GM18507 (cell line): ENCODE measurements around the gene DYRK1A.

Experiments used
- DNase-seq: peaks from one replicate; pipeline ENCODE4 v3.0.0; 2011; ENCODE audit warnings: low read depth; ENCODE audit not compliant: insufficient read length; ENCODE audit errors: extremely low spot score
- FAIRE-seq: peaks from 2 replicates; lab custom pipeline; 2011; peaks lifted over from hg19 to GRCh38; lab: Jason Lieb, UNC

The DYRK1A gene

DNA sequence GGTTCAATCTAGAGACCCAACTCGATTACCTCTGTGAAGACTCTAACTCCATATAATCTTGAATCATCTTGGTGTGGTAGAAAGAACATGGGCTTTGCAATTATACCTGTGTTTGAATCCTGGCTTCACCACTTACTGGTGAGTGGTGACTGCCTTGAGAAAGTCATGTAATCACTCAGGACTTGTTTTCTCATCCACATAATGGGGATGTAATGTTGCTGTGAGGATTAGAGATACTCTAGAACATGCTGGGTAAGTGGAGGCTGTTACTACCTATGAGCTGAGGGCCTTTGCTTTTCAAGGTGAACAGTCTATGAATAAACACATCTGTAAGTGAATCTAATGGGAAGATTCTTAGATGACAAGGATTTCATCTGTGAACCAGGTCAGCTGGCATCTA, 2.6 kb upstream of the DYRK1A start:
- FAIRE-seq (no peak), DNase-seq (no peak)

DNA sequence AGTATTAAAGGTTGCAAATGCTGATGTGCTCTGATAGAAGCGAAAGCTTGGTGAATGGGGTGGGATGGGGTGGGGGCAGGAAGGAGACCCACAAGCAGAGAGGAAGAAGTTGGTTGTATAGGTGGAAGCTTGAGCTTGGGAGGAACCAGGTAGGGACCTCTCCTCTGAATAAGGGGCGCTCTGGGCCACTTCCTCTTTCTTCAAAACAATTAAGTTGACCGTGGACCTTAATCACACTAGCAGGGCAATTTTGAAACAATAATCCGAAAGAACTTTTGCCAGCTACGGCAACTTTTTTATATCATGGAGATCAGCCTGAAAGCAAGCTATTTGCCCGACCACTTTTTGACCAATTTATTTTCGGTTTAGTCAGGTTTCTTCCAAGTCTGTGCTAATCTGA, 1.9 kb upstream of the DYRK1A start:
- DNase-seq = no peak
- FAIRE-seq = no peak

DNA sequence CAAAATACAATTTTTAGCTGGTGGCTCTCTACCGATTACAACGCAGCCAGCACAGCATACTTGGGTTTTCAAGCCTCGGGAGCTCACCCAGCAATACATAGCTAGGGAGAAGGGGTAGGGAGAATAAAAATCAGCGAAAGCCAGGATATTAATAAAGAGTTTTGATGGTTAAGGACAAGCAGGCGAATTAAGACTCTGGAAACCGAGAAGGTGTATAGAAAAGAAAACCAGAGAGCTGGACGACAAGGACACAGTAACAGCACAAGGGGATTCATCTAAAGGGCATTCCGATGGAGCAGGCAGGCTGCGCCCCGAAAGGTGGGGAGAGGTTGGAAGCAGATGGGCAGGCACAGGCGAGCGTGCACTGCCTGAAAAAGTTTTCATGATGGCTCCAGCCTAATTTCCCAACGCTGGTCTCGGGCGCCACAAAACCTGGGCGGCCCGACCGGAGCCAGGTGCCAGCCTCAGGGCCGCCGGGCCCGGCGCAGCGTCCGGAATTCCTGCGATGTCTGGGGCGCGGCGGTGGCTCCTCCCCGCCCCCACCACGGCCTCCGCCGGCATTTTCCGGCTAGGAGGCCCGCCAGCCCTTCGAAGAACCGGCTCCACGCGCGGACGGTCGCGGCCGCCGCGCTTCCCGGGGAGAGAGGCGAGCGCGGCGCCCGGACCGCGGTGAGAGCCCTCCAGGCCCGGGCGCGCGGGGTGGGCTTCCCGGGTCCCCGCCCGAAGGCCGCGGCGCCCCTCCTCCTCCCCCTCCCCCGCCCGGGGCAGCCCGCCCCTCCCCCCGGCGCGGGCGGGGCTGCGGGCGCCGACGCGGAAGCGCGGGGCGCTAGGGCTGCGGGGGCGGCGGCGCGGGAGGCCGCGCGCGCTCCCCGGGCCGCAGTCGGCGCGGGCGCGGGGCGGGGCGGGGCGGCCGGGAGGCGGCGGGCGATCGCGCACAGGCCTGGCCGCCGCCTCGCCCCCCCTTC, 774 bp upstream of the DYRK1A start:
- peak; percentile 61 for DNase-seq
- FAIRE-seq = no peak

DNA sequence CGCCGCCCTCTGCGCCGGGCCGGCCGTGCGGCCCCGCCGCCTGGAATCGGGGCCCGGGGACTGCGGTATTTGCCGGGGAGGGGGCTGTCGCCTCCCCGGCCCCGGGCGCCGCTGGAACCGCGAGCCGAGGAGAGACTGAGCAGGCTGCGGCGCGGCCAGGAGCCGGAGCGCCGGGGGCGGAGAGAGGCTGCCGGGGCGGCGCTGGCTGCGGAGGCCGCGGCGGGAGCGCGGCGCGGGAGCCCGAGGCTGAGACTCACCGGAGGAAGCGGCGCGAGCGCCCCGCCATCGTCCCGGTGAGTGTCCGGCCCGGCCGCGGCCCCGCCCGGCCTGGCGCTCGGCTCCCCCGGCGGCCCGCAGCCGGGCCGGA, 746 bp downstream of the DYRK1A start:
- no peak for DNase-seq
- no peak for FAIRE-seq

DNA sequence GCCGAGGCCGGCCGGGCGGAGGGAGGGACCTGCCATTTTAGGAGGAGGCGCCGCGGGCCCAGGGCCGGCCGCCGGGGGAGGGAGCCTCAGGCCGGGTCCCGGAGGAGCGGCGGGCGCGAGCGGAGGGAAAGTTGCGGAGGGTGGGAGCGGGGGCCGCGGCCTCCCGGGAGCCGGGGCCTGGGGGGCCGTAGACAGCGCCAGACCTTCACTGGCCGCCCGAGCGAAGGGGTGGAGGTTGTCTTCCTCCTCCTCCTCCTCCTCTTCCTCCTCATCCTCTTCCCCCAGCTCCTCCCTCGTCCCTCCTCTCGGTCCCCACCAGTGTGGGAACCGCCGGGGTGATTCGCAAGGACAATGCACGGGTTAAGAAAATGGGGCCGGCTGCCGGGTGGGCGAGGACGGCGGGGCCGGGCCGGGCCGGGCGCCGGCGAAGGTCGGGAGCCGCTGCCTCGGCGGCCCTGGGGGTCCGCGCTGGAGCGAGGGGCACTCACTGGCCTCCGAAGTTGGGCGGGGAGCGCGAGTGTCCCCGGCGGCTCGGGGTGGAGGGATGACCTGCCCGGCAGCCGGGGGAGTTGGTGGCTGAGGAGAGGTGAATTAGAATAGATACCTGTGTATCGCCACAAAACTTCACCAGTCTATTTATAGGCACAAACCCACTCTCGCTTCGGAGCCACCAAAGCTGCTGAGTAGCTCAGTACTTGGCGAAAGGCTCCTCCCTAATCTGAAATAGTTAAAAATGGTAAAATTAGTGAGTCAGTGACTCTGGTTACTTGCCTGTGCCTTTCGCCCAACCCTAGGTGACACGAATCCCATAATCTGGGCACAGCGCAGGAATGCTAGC, 1.3 kb downstream of the DYRK1A start:
- DNase-seq (no peak), FAIRE-seq (peak; percentile 72)

DNA sequence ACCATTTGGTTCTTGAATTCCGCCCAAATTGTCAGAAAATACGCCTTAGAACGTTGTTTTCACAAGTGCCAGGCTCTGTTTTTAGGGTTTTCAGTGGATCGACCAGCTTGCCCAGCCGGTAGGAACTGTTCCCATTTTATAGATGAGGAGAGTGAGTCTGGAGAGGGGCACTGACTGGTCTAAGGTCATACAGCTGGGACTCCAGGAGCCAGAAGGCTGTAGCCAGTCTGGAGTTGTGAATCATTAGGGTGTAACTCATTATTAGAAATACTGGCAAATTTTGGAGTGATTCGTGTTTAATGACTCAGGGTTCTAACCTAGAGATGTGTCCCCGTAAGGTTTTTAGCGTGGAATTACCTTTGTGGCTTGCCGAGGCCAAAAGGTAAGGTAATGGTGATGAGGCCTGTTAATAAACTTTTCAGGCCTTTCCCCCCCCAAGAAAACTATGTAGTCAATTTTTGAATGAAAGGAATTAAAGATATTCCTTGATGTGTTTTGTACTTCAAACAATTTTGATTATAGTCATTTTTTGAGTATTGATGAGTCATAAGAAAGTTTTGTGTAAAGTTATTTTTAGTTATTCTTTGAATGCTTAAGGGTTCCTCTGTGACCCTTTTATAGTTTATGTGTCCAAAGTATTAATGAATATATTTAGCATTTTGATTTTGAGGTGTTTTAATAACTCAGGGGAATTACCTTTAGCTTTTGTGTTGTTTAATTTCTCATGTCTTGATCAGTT, 2.1 kb downstream of the DYRK1A start:
- FAIRE-seq (no peak), DNase-seq (no peak)

DNA sequence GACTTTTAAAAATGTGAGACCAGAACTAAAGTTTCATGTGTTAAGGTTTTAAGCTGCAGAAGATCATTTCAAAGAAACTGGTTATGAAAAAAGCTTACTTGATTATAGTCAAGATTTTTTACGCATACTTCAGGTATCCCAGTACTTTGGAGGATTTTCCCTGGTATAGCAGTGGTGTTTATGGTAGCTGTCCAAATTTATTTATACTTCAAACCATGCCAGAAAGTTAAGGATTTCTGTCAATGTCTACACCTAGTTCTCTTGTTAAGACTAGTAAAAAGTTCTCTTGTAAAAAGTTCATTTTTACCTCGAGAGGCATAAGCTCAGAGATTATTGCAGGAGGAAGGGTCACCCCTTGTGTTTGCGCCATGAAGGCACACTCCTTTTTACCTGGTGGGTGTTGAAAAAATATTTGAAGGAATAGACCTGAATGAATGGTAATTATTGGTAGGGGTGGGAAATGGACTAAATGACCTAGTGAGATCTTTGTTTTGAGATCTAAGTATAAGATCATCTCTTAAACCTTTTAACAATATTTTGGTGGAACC, 2.8 kb downstream of the DYRK1A start:
- DNase-seq = no peak
- FAIRE-seq = no peak

DNA sequence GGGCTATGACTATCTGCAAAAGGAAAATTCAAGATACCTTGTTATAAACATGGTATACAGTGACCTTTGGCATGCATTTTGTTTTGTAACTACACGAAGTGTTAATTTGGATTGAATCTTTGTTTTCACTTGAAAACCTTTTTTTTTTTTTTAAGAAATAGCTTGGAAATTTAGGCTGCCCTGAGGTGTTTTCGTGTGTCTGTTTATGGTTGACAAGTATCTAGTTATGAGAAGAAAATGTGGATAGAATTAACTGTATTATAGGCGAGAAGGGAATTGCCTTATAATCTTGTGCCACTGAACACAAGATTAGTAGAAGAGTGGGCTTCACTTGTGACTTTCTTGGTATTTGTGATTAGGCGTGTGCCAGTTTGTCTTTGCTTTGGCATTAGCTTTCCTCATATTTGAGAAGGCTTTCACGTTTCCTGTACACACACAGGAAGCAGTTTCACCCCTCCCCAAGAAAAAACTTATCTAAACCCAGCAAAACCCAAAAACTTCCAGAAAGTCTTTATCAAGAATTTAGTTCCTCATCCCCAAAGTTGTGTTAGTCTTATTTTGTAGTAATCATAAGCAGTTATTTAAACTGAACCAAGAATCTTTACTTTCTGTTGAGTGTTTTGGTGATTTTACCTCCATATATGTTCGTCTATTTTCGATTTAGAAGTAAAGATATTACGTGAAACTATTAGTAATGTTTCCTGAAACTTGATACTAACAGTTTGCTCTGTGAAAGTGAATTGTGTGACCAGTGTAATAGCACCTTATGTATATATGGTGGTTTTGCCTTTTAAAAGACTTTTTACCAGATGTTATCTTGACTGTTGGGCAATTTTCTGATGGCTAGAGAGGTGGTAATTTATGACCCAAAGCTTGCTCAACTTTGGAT, 3.8 kb downstream of the DYRK1A start:
- peak; percentile 79 for FAIRE-seq
- peak; percentile 12 for DNase-seq

DNA sequence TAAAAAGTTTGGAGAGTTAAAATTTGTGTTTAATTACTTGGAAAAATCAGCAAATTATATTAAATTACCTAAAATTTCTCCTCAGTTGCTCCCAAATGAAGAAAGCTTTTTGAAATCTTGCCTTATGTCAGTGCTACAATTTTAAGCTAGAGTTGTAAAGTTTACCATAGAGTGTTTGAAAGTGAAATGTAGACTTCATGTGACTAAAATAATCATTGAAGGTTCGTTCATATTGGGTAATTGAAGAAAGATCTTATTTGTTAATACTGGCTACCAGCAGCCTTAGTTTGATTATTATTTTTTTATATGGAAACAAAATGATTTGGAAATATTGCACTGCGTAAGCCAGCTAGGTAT, 4.4 kb downstream of the DYRK1A start:
- FAIRE-seq (no peak), DNase-seq (no peak)

DNA sequence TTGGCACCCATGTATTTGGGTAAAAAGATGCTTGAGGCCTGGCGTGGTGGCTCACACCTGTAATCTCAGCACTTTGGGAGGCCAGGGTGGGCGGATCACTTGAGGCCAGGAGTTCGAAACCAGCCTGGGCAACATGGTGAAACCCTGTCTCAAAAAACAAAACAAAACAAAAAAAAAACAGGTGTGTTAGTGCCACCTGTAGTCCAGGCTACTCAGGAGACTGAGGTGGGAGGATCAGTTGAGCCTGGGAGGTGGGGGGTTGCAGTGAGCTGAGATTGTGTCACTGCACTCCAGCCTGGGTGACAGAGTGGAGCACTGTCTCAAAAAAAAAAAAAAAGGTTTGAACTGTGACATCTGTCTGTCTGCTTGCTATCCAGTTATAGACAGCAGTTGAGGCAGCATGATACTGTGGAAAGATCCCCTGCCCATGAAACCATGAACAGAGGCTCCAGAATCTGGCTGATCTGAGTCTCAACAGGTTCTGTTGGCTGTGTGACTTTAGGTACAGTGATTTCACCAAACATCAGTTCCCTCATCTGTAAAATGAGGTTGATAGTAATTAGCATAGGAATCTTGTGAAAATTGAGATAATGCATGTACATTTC, 5.7 kb downstream of the DYRK1A start:
- no peak for FAIRE-seq
- no peak for DNase-seq

DNA sequence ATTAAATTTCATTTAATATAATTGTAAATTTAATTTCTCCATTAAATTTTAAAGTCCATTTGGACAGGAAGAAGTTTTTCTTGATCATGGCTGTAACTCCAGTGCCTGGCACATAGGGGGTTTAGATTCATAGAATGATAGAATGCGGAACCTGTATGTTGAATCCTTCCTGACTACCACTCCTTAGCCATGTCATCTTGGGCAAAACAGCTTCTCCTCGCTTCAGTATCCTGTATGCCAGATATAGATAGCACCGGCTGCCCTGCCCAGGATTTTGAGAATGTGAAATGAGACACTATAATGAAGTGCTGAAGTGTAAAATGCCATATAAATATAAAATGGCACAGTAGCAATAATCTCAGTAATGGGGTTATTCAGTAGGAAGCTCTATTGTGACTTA, 6.4 kb downstream of the DYRK1A start:
- FAIRE-seq = no peak
- no peak for DNase-seq

DNA sequence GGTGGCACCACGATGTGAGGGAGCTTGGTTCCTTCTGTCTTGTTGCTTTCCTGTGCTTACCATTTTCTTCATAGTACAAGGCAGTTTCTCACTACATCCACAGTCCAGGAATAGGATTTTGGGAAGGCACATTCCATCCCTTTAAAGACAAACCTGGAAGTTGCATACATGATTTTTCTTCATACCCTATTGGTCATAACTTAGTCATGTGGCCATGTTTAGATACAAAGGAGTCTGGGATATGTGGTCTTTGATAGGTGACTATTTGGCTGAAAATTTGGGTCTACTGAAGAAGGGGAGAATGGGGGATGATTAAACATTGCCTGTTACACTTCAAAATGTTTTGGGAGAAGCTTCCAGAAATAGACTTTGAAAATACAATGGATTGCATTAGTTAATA, 7.0 kb downstream of the DYRK1A start:
- DNase-seq (no peak), FAIRE-seq (no peak)

DNA sequence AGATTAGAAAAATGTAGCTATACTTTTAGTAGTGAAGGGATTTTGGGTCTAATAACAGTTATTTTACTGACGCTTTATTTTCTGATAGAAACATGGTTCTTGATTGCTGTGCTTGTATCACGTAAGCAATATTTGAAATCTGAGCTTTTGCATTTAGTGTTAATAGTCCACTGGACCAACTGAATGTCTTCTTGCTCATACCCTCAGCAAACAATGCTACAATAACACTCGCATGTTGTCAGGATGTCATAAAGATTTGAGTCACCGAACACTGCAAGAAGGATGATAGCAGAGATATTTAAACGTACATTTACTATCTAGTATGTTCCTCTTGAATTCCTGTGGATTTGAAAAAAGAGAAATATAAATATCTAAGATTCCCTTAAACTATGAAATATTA, 7.5 kb downstream of the DYRK1A start:
- FAIRE-seq = no peak
- DNase-seq = no peak

DNA sequence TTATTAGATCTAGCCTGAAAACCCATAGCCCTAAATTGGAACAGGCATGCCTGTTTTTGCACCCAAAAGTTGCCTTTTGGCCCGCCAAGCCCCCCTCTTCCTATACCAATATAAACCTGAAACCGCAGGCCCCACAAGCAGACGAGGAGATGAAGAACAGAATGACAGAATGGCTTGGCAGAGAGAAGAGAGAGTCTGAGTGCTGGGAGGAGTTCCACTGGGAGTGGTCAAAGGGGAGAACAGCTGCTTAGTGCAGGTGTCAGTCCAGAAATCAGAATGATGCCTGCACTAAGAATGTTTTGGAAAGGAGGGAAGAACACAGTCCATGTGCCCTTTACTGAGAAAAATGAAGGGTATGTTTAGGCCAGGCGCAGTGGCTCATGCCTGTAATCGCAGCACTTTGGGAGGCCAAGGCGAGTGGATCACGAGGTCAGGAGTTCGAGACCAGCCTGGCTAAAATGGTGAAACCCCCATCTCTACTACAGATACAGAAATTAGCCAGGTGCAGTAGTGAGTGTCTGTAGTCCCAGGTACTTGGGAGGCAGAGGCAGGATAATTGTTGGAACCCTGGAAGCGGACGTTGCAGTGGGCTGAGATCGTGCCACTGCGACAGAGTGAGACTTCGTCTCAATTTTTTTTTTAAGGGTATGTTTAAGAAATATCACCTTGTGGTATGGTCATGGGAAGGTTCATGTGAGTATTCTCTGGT, 9.4 kb downstream of the DYRK1A start:
- FAIRE-seq (no peak), DNase-seq (no peak)

DNA sequence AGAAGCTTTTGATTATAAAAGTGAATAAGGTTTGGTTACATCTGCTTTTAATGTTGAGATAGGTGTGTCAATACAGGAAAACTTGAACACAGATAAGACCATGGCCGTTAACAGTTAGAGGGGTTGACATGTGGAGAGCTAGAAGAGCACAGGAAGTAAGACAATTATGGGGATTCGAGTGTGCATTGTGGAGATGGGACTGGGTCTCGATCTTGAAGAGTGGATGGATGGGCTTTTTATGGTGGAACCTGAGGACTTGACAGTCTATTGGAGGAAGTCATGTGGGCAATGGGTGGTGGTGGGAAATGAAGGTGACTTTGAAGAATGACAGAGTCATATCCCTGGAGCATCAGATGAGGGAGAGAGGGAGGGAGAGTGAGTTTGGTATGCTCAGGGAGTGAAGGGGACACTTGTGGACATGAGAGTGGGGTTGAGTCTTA, 12.1 kb downstream of the DYRK1A start:
- DNase-seq (no peak), FAIRE-seq (no peak)

DNA sequence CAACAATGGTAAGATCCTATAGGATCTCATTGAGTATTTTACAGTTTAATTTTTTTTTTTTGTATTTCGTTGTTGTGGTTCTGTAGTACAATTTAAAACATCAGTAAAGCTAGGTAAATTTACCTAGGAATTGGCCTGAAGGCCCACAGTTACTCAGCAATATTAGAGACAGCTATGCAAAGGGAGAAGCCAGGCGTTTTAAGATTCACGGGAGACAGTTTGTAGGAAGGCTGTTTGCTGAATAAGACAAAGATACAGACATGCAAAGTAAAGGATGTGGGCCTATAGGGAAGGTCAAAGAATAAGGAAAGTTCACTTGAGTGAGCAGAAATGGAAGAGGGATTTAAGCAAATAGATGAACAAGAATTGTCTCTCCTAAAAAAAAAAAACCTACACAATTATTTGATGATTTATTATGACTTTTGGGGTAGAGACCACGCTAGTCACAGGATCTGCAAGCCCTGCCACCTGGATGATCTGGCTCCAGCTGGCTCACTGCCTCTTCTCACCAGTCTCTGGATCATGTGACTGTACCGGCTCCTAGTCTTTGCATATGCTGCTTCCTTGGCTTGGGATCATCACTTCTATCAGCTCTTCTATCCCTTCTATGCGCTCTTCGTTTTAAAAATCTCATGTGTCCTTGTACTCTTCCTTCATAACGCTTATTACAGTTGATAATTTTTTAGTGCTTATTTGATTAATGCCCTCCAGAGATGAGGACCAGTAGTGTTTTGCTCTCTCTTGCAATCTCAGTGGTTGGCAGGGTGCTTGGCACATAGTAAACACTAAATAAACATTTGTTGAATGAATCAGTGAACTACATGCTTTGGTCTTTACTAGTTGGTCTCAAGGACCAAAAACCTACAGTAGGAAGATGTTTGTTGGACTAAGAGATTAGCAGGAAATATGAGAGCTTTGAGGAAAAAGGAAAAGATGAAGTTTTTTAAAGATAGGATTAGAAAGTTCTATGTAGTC, 14.1 kb downstream of the DYRK1A start:
- DNase-seq = no peak
- no peak for FAIRE-seq
